ENCODE data around the gene MORN3.

DNA sequence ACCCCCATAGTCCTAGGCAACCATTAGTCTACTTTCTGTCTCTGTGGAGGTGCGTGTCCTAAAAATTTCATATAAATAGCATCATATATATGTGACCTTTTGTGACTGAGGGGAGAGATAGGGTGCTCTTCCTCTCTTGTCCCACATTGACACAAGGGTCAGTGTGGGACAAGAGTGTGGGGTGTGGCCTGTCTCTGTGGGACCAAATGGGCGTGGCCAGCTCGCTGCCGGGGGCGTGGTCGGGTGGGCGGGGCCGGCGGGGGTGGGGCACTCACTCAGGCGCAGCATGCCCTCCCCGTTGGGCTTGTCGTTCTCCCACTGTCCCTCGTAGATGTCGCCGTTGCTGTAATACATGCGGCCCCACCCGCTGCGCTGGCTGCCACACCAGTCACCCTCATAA lies 15.5 kb downstream of the MORN3 start:
- TF ChIP-seq, protein P1, sequence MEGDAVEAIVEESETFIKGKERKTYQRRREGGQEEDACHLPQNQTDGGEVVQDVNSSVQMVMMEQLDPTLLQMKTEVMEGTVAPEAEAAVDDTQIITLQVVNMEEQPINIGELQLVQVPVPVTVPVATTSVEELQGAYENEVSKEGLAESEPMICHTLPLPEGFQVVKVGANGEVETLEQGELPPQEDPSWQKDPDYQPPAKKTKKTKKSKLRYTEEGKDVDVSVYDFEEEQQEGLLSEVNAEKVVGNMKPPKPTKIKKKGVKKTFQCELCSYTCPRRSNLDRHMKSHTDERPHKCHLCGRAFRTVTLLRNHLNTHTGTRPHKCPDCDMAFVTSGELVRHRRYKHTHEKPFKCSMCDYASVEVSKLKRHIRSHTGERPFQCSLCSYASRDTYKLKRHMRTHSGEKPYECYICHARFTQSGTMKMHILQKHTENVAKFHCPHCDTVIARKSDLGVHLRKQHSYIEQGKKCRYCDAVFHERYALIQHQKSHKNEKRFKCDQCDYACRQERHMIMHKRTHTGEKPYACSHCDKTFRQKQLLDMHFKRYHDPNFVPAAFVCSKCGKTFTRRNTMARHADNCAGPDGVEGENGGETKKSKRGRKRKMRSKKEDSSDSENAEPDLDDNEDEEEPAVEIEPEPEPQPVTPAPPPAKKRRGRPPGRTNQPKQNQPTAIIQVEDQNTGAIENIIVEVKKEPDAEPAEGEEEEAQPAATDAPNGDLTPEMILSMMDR (IDR thresholded peaks at IDR 0.05), result no peak
- TF ChIP-seq POLR2A (IDR thresholded peaks at IDR 0.05), result no peak
